HG02981 (cell line): ENCODE measurements around the gene FAM107B.

Experiments
- ATAC-seq: cut with Tn5 transposase; IDR thresholded peaks from one replicate; pipeline ENCODE4 v1.9.1; 2021; ENCODE audit warnings: mild to moderate bottlenecking, moderate library complexity; ENCODE audit not compliant: unreplicated experiment

The FAM107B gene

GRCh38 chr10:14779001-14779651, 4.4 kb upstream of the FAM107B start:
- no peak for ATAC-seq

DNA sequence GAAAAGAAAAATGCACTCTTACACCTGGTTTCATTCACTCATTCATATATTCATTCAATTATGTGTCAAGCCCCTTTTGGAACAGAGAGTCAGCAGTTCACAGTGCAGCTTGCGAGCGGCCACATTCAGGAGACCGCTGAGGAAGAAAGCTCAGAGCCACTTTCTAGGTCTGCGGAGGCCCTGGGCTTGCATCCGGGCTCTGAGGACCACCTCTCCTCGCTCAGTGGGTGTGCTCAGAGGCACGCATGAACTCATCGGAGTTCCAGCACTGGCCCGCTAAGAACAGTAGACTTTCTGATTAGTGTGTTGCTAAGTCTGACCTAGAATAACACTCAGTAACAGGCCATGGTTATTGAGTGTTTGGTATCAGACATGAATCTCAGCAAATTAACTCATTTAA, 1.8 kb upstream of the FAM107B start:
- ATAC-seq: no peak

DNA sequence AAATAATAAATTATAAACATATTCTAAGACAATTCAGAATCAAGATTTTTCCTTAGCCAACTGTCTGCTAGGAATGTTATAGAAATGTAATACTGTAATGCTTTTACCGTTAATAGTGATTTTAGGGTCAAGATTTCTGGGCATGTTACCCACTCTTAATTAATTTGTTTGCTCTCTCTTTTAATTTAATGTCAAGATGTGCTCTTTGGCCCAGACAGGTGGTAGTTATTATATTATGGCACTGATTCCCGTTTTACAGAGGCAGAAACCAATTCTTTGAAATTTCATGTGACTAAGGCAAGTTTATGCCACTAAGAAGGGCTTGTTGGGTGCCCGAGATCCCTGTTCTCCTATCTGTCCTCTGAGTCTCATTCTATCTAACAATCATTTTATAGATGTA, 959 bp upstream of the FAM107B start:
- no peak for ATAC-seq

- no peak for ATAC-seq
Measured at GRCh38 chr10:14774214-14774580, 500 bp downstream of the FAM107B start.

DNA sequence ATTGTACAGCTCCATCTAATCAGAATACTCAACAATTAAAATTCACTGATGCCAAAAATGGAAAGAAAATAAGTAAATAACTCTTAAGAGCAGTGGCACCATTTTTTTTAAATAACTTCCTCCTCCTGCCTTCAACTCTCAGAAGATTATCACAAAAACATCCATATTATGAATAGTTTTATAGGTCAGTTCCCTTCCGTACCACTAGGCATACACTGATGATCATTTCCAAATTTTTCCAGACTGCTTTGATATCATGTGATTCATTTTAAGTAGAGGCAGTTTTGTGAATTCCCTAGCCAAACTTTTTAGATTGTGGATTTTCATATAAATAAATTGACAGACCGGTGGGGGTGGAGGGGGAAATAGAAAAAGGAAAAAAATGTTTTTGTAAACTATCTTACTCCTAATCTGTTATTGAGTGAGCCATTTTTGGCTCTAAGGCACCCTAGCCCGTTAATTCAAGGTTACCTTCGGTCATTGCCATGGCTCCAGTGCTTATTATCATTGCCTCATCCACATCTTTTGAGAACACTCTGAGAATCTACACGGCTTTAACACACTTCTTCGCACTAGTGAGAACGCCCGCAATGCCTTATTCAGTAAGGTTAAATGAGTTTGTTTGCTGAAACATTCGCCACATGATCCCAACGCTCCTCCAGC, 1.0 kb downstream of the FAM107B start:
- ATAC-seq: no peak

DNA sequence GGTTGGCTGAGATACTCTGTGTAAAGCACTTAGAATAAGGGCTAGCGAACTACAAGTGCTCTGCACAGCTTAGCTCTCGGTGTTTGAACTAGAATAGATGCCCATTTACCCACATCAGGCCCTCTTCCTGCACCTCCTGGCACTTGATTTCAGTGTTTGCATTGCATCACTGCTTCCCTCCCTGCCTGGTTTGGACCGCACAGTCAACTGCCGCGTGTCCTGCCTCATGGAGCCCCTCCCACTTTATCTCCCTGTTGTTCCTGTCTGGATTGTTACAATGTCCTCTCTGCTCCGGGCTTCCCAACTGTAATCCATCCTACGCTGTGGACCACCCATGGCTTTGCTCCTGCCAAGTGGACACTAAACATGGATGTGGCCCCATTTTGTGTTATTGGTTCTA, 2.3 kb downstream of the FAM107B start:
- no peak for ATAC-seq

DNA sequence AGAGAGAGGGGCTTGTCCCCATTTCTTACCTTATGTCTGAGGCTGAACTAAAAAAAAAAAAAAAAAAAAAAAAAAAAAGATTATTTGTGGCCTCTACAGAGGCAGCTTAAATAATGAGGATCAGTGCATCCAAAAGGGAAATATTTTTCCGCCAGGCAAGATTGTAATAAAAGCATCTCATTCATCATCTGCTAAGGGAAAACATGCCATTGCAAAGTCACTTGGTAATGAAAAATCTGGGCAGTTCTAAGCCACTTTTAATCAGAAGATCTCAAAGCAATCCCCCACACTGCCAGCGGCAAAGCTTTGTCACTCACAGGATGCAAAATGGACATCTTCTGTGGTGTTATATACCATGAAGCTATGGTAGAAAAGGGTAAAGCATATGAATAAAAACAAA, 3.8 kb downstream of the FAM107B start:
- no peak for ATAC-seq

DNA sequence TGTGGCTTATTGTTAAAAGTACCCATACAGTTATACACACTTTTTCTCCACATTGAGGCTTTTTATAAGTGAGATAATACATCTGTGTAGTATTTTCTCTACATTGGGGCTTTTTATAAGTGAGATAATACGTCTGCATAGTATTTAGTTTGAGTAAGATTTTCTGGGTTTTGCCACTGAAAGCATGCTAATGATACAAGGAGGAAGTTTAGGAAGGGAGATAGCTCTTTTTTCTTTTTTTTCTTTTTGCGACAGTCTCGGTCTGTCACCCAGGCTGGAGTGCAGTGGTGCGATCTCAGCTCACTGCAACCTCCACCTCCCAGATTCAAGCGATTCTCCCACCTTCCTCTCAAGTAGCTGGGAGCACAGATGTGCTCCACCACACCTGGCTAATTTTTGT, 13.3 kb downstream of the FAM107B start:
- ATAC-seq: no peak

GRCh38 chr10:14758994-14759664, 15.6 kb downstream of the FAM107B start:
- ATAC-seq: no peak

DNA sequence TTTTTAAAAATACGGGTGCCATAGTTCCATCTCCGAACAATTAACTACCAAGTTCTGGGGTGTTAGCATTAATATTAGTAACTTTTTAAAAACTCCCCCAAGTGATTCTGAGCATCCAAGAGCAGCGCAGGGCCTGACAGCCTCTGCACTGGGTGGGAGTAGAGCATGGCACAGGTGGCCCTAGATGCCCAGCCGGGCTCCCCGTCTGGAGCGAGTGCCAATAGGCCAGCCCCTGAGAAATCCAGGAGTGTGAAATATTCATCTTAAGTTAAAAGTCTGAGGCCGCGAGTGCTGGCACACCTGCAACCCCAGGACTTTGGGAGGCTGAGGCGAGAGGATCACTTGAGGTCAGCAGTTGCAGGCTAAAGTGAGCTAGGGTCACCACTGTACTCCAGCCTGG, 16.2 kb downstream of the FAM107B start:
- no peak for ATAC-seq

DNA sequence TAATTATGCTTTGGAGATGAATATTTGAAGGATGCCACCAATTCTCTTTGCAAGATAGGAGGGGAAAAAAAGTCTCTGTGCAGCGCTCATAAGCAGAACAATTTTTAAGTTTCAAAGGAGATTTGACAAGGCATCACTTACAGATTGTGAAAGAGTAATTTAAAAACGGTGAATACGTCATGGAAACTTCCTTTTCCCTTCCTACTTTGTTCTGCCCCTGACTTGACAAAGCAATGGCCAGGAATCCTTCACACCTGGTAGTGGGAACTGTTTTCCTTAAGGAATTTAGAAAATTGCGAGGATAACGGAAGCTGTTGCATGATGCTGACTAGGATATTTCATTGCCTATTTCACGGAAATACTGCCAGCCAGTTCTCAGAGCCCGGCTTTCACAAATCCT, 16.7 kb downstream of the FAM107B start:
- no peak for ATAC-seq

GRCh38 chr10:14757394-14757793, 17.3 kb downstream of the FAM107B start:
- no peak for ATAC-seq

DNA sequence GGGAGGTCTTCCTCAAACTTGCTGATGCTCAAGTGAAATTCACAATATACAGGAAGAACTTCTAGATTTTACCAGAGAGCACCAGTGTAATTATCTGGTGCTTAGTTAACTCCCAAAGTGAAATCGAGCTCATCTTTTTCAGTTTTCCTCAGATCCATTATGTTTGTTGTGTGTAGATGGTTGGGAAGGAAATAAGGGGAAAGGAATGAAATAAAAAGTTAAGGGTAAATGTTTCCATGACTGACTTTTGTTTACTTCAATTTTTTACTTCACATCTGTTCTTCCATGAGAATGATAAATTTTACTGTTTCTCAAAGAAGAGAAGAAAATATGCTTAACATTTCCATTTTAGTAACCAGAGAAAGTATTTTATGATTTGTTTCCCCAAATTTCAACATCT, 21.3 kb downstream of the FAM107B start:
- no peak for ATAC-seq

- no peak for ATAC-seq
Measured at GRCh38 chr10:14751921-14752320, 22.8 kb downstream of the FAM107B start.

DNA sequence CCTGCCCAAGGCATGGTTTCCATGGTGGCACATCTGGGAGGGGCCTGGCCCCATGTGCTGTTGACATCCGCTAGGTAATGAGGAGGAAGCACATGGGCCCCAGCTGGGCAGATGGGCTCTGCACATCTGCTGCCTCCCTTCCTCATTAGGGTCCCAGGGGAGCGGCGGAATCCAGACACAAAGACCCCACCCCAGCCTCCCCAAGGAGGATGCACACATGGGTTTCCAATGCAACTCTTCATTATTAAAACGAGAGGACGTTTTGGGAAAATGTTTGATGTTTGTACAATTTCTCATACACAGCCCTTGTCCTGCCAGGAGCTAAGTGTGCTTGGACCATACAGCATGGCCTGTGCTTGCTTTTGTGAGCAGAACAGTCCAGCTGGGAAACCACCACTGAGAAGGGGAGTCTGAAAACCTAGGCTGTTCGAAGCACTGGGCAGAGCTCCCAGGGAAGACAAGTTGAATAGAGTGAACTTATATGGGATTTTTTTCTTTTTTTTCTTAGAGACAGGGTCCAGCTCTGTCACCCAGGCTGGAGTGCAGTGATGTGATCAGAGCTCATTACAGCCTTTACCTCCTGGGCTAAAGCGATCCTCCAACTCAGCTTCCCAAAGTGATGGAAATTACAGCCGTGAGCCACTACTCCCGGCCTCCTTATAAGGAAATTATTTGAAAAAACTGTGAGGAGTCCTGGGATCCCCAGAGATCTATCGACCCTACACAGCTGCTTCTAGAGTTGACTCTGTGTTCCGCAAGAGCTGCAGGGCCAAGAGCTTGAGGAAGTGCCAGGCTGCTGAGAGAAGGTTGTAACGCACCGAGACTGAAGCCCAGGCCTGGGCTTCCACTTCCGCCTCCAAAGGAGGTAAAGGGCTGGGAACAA, 23.4 kb downstream of the FAM107B start:
- ATAC-seq: no peak

DNA sequence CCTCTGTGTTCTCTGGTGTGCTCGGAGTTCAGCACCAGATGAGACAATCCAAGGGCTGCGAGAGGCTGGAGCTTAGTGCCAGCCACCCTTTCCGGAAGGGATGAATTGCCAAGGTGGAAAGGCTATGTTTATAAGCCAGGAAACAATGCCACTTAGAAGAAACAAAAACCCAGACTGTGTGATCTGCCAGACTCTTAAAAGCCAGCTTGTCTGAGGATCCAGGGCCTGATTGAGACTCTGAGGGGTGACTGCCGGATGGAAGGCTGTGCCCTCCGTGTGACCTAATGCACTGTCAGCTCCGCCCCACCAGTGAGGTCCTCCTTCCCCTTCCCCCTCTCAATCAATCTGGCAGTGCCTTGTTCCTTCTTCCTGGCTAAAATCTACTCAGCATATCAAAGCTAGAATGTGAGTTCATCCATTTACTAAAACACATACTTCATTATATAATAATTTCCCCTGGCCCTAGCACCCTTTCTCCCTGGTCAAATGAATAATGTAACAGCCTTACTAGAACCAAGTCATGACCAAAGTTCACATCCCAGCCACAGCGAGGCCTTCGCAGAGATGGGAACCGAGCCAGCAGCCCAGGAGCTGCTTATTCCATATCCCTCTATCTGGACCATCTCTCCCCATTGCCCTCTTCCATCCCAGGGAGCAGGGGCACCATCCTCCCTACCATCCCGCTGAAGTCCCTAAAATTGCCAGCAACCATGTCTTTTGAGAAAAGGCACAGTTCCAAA, 25.5 kb downstream of the FAM107B start:
- ATAC-seq: no peak

DNA sequence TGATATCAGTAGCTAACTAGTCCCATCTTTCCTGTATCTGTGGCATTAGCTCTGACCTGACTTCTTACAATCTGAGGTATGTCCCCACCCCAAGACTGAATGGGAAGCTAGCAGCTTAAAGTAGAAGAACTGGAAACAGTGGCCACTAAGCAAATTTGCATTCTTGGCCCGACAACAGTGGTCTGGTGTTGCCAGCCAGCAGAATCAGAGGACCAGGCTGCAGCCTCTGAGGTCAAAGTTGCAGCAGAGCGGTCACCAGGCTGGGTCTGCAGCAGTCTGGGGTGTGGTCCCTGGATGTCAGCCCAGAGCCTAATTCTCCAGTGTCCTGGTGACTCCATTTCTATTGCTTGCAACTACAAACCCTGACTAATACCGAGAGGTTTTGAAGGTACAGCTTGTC, 26.3 kb downstream of the FAM107B start:
- ATAC-seq: no peak

GRCh38 chr10:14742815-14743214, 31.9 kb downstream of the FAM107B start:
- ATAC-seq: peak; percentile 84

DNA sequence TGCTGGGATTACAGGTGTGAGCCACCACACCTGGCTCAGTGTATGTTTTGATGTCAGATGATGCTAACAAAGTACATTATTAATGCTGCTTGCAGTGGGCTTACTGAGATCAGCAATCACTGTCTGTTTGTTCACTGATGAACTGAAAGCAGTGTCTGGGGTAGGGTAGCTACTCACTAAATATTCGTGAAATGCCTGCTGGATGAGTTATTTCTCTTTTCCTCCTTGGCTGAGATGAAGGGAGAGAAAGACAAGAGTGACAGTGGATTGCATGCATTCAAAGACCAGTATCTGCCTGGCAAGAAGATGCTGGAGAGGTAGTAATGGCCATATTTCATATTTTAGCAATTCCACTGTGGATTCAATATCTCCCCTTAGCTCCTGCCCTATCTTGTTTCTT, 32.3 kb downstream of the FAM107B start:
- ATAC-seq: peak; percentile 13

DNA sequence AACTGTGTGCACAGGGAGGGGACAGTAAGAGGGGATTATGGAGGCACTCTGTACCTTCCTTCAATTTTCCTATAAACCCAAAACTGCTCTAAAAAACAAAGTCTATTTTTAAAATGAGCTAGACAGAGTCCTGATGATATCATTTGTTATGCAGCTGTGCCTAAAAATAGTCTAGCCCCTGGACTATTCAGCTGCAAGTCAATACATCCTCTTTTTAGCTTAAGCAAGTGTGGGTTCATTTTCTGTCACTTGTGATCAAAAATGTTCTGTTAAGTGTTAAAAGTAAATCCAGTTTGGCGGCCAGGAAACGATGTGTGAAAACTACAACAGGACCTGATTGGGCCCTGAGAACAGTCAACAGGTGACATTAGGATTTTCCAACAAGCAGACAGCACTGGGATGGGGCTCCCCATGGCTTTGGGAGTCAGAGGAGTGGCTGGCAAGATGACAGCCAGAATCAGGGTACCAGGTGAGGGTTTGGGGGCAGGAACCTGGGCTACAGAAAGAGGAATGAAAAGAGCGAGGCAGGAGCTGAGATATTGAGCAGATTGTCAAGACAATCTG, 33.9 kb downstream of the FAM107B start:
- ATAC-seq: no peak
